Parathyroid adenoma (tissue), 2 donors: ENCODE measurements around the gene TGFBI.

ENCODE experiments used
- H2AFZ ChIP-seq: fragments of 300-600 bp; sonication (generic); one replicate; pipeline ENCODE4 v1.7.0; 2017; ENCODE audit warnings: antibody characterized with exemption, mild to moderate bottlenecking
- H3K27ac ChIP-seq: fragments of 300-600 bp; sonication (generic); one replicate; pipeline ENCODE4 v1.7.0; 2017
- H3K27me3 ChIP-seq: fragments of 300-600 bp; sonication (generic); one replicate; pipeline ENCODE4 v1.7.0; 2017; ENCODE audit warnings: low read length; ENCODE audit not compliant: control insufficient read depth, insufficient read depth
- H3K36me3 ChIP-seq: fragments of 300-600 bp; sonication (generic); one replicate; pipeline ENCODE4 v1.7.0; 2017; ENCODE audit warnings: low read length; ENCODE audit not compliant: control insufficient read depth, insufficient read depth
- H3K4me1 ChIP-seq: fragments of 300-600 bp; sonication (generic); one replicate; pipeline ENCODE4 v1.7.0; 2017; ENCODE audit warnings: control low read depth
- H3K4me2 ChIP-seq: fragments of 300-600 bp; sonication (generic); one replicate; pipeline ENCODE4 v1.7.0; 2017; ENCODE audit warnings: low read length
- H3K4me3 ChIP-seq: fragments of 300-600 bp; sonication (generic); one replicate; pipeline ENCODE4 v1.7.0; 2017; ENCODE audit warnings: low read depth, low read length
- H3K79me2 ChIP-seq: fragments of 300-600 bp; sonication (generic); one replicate; pipeline ENCODE4 v1.7.0; 2017; ENCODE audit warnings: control low read depth
- H3K9ac ChIP-seq: fragments of 300-600 bp; sonication (generic); one replicate; pipeline ENCODE4 v1.7.0; 2017; ENCODE audit warnings: mild to moderate bottlenecking
- H3K9me3 ChIP-seq: fragments of 300-600 bp; sonication (generic); one replicate; pipeline ENCODE4 v1.7.0; 2017; ENCODE audit warnings: low read length; ENCODE audit not compliant: control insufficient read depth
- TF ChIP-seq, protein P1 (sequence below): fragments of 300-600 bp; sonication (generic); IDR thresholded peaks from one replicate; pipeline ENCODE4 v1.7.0; 2017; ENCODE audit warnings: antibody characterized with exemption, mild to moderate bottlenecking
- donor health status: primary hyperparathyroidism.

Gene TGFBI

DNA sequence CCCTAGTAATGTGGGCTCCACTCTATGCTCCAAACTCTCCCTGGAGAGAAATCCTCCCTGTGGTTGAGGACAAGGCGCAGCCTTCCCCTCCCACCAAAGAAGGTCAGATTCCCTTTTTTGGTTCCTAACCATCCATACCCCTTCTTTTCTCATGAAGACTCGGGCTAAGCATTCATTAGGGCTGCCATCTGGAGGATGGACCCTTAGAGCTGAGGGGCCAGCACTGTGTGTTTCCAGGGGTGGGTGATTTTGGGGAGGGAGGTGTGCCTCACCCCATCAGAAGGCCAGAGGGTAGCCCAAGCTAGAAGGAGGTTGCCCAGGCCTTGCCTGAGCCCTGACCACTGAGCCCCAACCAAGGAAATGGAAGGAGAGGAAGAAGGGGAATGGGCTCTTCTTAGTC is 36.8 kb downstream of the TGFBI start:
- Histone ChIP-seq H3K79me2 (no peaks in the 10 kb centered on the region), H2AFZ (no peak overlapping the region), H3K9me3 (no peaks in the 10 kb centered on the region), H3K27me3 (no peaks in the 10 kb centered on the region), H3K4me2 (no peak overlapping the region), H3K9ac (no peak overlapping the region), H3K27ac (no peak overlapping the region), H3K36me3 (no peaks in the 10 kb centered on the region), H3K4me1 (no peaks in the 10 kb centered on the region), H3K4me3 (no peak overlapping the region)
- TF ChIP-seq, protein P1, sequence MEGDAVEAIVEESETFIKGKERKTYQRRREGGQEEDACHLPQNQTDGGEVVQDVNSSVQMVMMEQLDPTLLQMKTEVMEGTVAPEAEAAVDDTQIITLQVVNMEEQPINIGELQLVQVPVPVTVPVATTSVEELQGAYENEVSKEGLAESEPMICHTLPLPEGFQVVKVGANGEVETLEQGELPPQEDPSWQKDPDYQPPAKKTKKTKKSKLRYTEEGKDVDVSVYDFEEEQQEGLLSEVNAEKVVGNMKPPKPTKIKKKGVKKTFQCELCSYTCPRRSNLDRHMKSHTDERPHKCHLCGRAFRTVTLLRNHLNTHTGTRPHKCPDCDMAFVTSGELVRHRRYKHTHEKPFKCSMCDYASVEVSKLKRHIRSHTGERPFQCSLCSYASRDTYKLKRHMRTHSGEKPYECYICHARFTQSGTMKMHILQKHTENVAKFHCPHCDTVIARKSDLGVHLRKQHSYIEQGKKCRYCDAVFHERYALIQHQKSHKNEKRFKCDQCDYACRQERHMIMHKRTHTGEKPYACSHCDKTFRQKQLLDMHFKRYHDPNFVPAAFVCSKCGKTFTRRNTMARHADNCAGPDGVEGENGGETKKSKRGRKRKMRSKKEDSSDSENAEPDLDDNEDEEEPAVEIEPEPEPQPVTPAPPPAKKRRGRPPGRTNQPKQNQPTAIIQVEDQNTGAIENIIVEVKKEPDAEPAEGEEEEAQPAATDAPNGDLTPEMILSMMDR: no peak

DNA sequence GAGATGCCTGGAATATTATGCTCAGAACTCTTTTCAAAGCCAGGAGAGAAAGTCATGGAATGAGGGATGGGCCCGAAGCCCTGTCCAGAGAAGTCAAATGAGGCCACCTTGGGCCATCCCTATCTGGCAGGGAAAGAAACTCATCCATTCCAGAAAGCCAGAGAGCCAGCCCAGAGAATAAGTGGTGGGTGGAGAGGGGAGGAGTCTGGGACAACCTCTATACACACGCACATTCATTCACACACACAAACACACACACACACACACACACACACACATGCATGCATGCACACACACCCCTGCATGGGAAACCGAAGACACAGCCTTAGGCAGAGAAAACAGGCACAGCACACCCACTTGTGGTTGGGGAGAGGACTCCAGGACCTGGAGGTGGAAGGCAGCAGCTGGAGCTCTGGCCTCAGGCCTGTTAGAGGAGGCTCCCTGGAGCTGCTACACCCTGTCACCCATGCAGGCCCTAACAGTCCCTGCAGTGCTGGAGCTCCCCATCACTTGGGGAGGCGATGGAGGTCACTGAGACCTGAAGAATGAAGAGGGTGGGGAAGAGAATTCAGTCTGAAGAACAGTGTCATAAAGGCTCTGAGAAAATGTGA is 38.0 kb downstream of the TGFBI start:
- Histone ChIP-seq H3K9ac (no peak overlapping the region), H3K4me2 (no peak overlapping the region), H3K27me3 (no peaks in the 10 kb centered on the region), H3K79me2 (no peaks in the 10 kb centered on the region), H3K36me3 (no peaks in the 10 kb centered on the region), H3K9me3 (no peaks in the 10 kb centered on the region), H3K4me3 (no peak overlapping the region), H2AFZ (no peak overlapping the region), H3K27ac (no peak overlapping the region), H3K4me1 (no peaks in the 10 kb centered on the region)
- TF ChIP-seq, protein P1: no peak

DNA sequence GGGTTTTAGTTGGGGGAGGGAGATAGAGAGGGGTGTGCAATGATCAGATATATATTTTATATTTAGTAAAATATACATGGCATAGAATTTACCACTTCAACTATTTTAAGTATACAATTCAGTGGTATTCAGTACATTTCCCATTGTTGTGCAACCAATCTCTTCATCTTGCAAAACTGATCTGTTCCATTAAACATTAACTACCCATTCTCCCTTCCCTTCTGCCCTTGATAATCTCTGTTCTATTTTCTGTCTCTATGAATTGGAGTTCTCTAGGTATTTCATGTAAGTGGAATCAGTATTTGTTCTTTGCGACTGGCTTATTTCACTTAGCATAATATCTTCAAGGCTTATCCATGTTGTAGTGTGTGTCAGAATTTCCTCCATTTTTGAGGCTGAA is 38.6 kb downstream of the TGFBI start:
- Histone ChIP-seq H2AFZ (no peak overlapping the region), H3K27me3 (no peaks in the 10 kb centered on the region), H3K79me2 (no peaks in the 10 kb centered on the region), H3K27ac (no peak overlapping the region), H3K4me3 (no peak overlapping the region), H3K4me2 (no peak overlapping the region), H3K9me3 (no peaks in the 10 kb centered on the region), H3K4me1 (no peaks in the 10 kb centered on the region), H3K9ac (no peak overlapping the region), H3K36me3 (no peaks in the 10 kb centered on the region)
- TF ChIP-seq, protein P1: no peak

DNA sequence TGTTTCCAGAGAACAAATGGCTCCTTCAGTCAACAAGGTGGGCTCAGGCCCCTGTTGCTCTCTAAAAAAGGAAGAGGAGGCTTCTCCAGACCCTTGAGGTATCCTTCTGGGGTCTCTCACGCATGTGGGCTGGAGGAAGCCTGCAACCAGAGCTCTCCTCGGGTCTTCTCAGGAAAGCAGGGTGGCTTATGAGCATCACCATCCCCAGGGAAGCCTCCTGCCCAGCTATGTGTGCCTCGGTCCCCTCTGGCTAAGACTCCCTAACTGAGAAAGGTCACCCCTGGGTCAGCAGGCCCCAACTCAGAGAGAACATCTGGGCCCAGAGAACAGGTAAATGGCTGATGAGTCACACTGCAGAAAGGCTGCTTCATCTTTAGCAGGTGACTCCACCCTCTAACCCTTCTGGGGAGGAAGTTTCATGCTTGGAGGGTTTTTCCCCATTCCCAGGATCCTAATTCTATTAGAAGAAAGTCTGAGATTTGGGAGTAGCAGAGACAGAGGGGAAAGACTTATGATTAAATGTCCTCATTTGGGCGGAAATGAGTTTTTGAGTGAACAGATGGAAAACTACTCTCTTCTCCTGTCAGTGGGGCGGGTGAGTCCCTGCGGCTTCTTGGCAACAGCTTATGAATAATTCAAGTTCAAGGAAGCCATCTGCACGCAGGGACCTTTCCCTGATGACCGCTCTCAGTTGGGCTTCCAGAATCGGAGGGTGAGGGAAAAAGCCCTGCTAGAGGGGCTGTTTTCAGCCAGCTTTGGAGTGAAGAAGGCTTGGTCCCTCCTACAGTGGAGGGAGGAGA is 41.9 kb downstream of the TGFBI start:
- no peaks in the 10 kb centered on the region for H3K4me1 ChIP-seq
- no peak overlapping the region for H3K4me3 ChIP-seq
- H3K4me2 ChIP-seq: no peak overlapping the region
- H3K9me3 ChIP-seq: no peaks in the 10 kb centered on the region
- no peaks in the 10 kb centered on the region for H3K79me2 ChIP-seq
- peak overlapping the region; percentile 18 for H3K27ac ChIP-seq
- no peaks in the 10 kb centered on the region for H3K27me3 ChIP-seq
- H2AFZ ChIP-seq: no peak overlapping the region
- no peaks in the 10 kb centered on the region for H3K36me3 ChIP-seq
- TF ChIP-seq, protein P1: no peak
- no peak overlapping the region for H3K9ac ChIP-seq
